ENCODE data around the gene MBD5.

The MBD5 gene

DNA sequence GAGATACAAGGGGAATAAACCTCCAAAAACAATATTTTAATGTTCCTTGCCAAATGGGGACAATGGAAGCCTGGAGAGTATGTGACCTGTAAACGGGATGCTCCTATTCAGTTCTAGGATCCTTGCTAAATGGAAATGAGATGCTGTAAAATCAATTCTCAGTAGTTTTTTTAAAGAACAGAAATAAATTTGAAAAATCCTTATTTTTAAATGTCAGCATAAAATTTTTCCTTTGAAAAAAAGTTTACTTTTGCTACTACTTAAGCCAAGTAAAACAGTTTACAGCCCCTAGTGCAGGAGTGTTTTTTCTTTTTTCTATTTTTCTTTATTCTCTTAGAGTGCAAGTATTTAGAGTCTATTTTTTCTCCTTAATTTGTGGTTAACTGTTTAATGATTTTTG is 158.8 kb downstream of the MBD5 start:
- Histone ChIP-seq H3K27ac (ENCODE audit: low read length) (no peak overlapping the region), H3K4me1 (ENCODE audit: control insufficient read depth, low read depth, low read length) (no peaks in the 10 kb centered on the region), H3K36me3 (ENCODE audit: control insufficient read depth, low read depth, low read length) (no peaks in the 10 kb centered on the region), H3K9ac (ENCODE audit: low read length) (no peak overlapping the region), H3K4me3 (ENCODE audit: low read length) (no peak overlapping the region), H3K9me3 (ENCODE audit: control insufficient read depth, low read depth, low read length) (no peaks in the 10 kb centered on the region), H3K27me3 (ENCODE audit: control insufficient read depth, insufficient read depth, low read length) (no peaks in the 10 kb centered on the region)

GRCh38 chr2:148184976-148185375 is 164.1 kb downstream of the MBD5 start:
- Histone ChIP-seq H3K9ac (ENCODE audit: low read length) (no peak overlapping the region), H3K9me3 (ENCODE audit: control insufficient read depth, low read depth, low read length) (no peaks in the 10 kb centered on the region), H3K4me1 (ENCODE audit: control insufficient read depth, low read depth, low read length) (no peaks in the 10 kb centered on the region), H3K36me3 (ENCODE audit: control insufficient read depth, low read depth, low read length) (no peaks in the 10 kb centered on the region), H3K27me3 (ENCODE audit: control insufficient read depth, insufficient read depth, low read length) (no peaks in the 10 kb centered on the region), H3K4me3 (ENCODE audit: low read length) (no peak overlapping the region), H3K27ac (ENCODE audit: low read length) (no peak overlapping the region)

- H3K9ac ChIP-seq (ENCODE audit: low read length): no peak overlapping the region
- no peaks in the 10 kb centered on the region for H3K4me1 ChIP-seq (ENCODE audit: control insufficient read depth, low read depth, low read length)
- H3K27ac ChIP-seq (ENCODE audit: low read length): no peak overlapping the region
- no peaks in the 10 kb centered on the region for H3K9me3 ChIP-seq (ENCODE audit: control insufficient read depth, low read depth, low read length)
- H3K36me3 ChIP-seq (ENCODE audit: control insufficient read depth, low read depth, low read length): no peaks in the 10 kb centered on the region
- no peak overlapping the region for H3K4me3 ChIP-seq (ENCODE audit: low read length)
- H3K27me3 ChIP-seq (ENCODE audit: control insufficient read depth, insufficient read depth, low read length): no peaks in the 10 kb centered on the region
Measured at GRCh38 chr2:148194882-148195281, 174.0 kb downstream of the MBD5 start.

GRCh38 chr2:148201075-148202004 is 180.4 kb downstream of the MBD5 start:
- H3K27ac ChIP-seq (ENCODE audit: low read length): no peak overlapping the region
- H3K27me3 ChIP-seq (ENCODE audit: control insufficient read depth, insufficient read depth, low read length): no peaks in the 10 kb centered on the region
- H3K4me3 ChIP-seq (ENCODE audit: low read length): no peak overlapping the region
- no peaks in the 10 kb centered on the region for H3K36me3 ChIP-seq (ENCODE audit: control insufficient read depth, low read depth, low read length)
- no peaks in the 10 kb centered on the region for H3K4me1 ChIP-seq (ENCODE audit: control insufficient read depth, low read depth, low read length)
- no peak overlapping the region for H3K9ac ChIP-seq (ENCODE audit: low read length)
- peaks cover 4% of the 10 kb centered on the region for H3K9me3 ChIP-seq (ENCODE audit: control insufficient read depth, low read depth, low read length)

GRCh38 chr2:148202237-148202636 is 181.3 kb downstream of the MBD5 start:
- H3K9ac ChIP-seq (ENCODE audit: low read length): no peak overlapping the region
- H3K4me1 ChIP-seq (ENCODE audit: control insufficient read depth, low read depth, low read length): no peaks in the 10 kb centered on the region
- H3K27me3 ChIP-seq (ENCODE audit: control insufficient read depth, insufficient read depth, low read length): no peaks in the 10 kb centered on the region
- no peaks in the 10 kb centered on the region for H3K36me3 ChIP-seq (ENCODE audit: control insufficient read depth, low read depth, low read length)
- no peak overlapping the region for H3K4me3 ChIP-seq (ENCODE audit: low read length)
- peaks cover 4% of the 10 kb centered on the region for H3K9me3 ChIP-seq (ENCODE audit: control insufficient read depth, low read depth, low read length)
- H3K27ac ChIP-seq (ENCODE audit: low read length): no peak overlapping the region

GRCh38 chr2:148207111-148207510 is 186.2 kb downstream of the MBD5 start:
- H3K4me1 ChIP-seq (ENCODE audit: control insufficient read depth, low read depth, low read length): no peaks in the 10 kb centered on the region
- H3K36me3 ChIP-seq (ENCODE audit: control insufficient read depth, low read depth, low read length): no peaks in the 10 kb centered on the region
- H3K9me3 ChIP-seq (ENCODE audit: control insufficient read depth, low read depth, low read length): no peaks in the 10 kb centered on the region
- no peak overlapping the region for H3K4me3 ChIP-seq (ENCODE audit: low read length)
- no peak overlapping the region for H3K27ac ChIP-seq (ENCODE audit: low read length)
- no peak overlapping the region for H3K9ac ChIP-seq (ENCODE audit: low read length)
- H3K27me3 ChIP-seq (ENCODE audit: control insufficient read depth, insufficient read depth, low read length): no peaks in the 10 kb centered on the region

- Histone ChIP-seq H3K27ac (ENCODE audit: low read length) (no peak overlapping the region), H3K36me3 (ENCODE audit: control insufficient read depth, low read depth, low read length) (no peaks in the 10 kb centered on the region), H3K4me3 (ENCODE audit: low read length) (no peak overlapping the region), H3K9ac (ENCODE audit: low read length) (no peak overlapping the region), H3K9me3 (ENCODE audit: control insufficient read depth, low read depth, low read length) (no peaks in the 10 kb centered on the region), H3K27me3 (ENCODE audit: control insufficient read depth, insufficient read depth, low read length) (no peaks in the 10 kb centered on the region), H3K4me1 (ENCODE audit: control insufficient read depth, low read depth, low read length) (no peaks in the 10 kb centered on the region)
Measured at GRCh38 chr2:148209603-148210002, 188.7 kb downstream of the MBD5 start.

GRCh38 chr2:148218326-148219075 is 197.6 kb downstream of the MBD5 start:
- Histone ChIP-seq H3K27ac (ENCODE audit: low read length) (no peak overlapping the region), H3K36me3 (ENCODE audit: control insufficient read depth, low read depth, low read length) (no peaks in the 10 kb centered on the region), H3K9me3 (ENCODE audit: control insufficient read depth, low read depth, low read length) (peaks cover 4% of the 10 kb centered on the region), H3K27me3 (ENCODE audit: control insufficient read depth, insufficient read depth, low read length) (no peaks in the 10 kb centered on the region), H3K4me3 (ENCODE audit: low read length) (no peak overlapping the region), H3K4me1 (ENCODE audit: control insufficient read depth, low read depth, low read length) (no peaks in the 10 kb centered on the region), H3K9ac (ENCODE audit: low read length) (no peak overlapping the region)

GRCh38 chr2:148221166-148221565 is 200.3 kb downstream of the MBD5 start:
- no peaks in the 10 kb centered on the region for H3K4me1 ChIP-seq (ENCODE audit: control insufficient read depth, low read depth, low read length)
- no peaks in the 10 kb centered on the region for H3K36me3 ChIP-seq (ENCODE audit: control insufficient read depth, low read depth, low read length)
- H3K4me3 ChIP-seq (ENCODE audit: low read length): no peak overlapping the region
- H3K9ac ChIP-seq (ENCODE audit: low read length): no peak overlapping the region
- no peak overlapping the region for H3K27ac ChIP-seq (ENCODE audit: low read length)
- peaks cover 4% of the 10 kb centered on the region for H3K9me3 ChIP-seq (ENCODE audit: control insufficient read depth, low read depth, low read length)
- no peaks in the 10 kb centered on the region for H3K27me3 ChIP-seq (ENCODE audit: control insufficient read depth, insufficient read depth, low read length)

DNA sequence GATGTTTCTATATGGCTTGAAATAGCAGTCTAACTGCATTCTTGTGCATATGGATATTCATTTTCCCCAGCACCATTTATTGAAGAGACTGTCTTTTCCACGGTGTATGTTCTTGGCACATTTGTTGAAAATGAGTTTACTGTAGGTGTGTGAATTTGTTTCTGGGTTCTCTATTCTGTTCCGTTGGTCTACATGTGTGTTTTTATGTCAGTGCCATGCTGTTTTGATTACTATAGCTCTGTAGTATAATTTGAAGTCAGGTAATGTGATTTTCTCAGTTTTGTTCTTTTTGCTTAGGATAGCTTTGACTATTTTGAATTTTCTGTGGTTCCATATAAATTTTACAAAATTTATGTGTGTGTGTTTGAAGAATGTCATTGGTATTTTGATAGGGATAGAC is 201.0 kb downstream of the MBD5 start:
- Histone ChIP-seq H3K27ac (ENCODE audit: low read length) (no peak overlapping the region), H3K27me3 (ENCODE audit: control insufficient read depth, insufficient read depth, low read length) (no peaks in the 10 kb centered on the region)

GRCh38 chr2:148231858-148232257 is 211.0 kb downstream of the MBD5 start:
- no peaks in the 10 kb centered on the region for H3K27me3 ChIP-seq (ENCODE audit: control insufficient read depth, insufficient read depth, low read length)
- H3K27ac ChIP-seq (ENCODE audit: low read length): no peak overlapping the region
- no peak overlapping the region for H3K4me3 ChIP-seq (ENCODE audit: low read length)
- H3K9me3 ChIP-seq (ENCODE audit: control insufficient read depth, low read depth, low read length): no peaks in the 10 kb centered on the region
- no peaks in the 10 kb centered on the region for H3K36me3 ChIP-seq (ENCODE audit: control insufficient read depth, low read depth, low read length)
- no peaks in the 10 kb centered on the region for H3K4me1 ChIP-seq (ENCODE audit: control insufficient read depth, low read depth, low read length)
- no peak overlapping the region for H3K9ac ChIP-seq (ENCODE audit: low read length)

More for the DNA sequence above, 201.0 kb downstream of the MBD5 start:
- Histone ChIP-seq H3K4me3 (ENCODE audit: low read length) (no peak overlapping the region), H3K9ac (ENCODE audit: low read length) (no peak overlapping the region), H3K9me3 (ENCODE audit: control insufficient read depth, low read depth, low read length) (peaks cover 4% of the 10 kb centered on the region), H3K36me3 (ENCODE audit: control insufficient read depth, low read depth, low read length) (no peaks in the 10 kb centered on the region), H3K4me1 (ENCODE audit: control insufficient read depth, low read depth, low read length) (no peaks in the 10 kb centered on the region)
